ENCODE measurements around the gene HYAL3. TPM values are rescaled to one million over a fixed set of nuclear protein-coding genes. Genes with fewer than 3 reads are reported as not detected.
A peak's percentile ranks its signal among the peaks of the same experiment; 100 is the strongest.

HYAL3 gene
- total and polyA plus RNA-seq, 8 donors = 0.46 to 2.1 (median 0.77) TPM

DNA sequence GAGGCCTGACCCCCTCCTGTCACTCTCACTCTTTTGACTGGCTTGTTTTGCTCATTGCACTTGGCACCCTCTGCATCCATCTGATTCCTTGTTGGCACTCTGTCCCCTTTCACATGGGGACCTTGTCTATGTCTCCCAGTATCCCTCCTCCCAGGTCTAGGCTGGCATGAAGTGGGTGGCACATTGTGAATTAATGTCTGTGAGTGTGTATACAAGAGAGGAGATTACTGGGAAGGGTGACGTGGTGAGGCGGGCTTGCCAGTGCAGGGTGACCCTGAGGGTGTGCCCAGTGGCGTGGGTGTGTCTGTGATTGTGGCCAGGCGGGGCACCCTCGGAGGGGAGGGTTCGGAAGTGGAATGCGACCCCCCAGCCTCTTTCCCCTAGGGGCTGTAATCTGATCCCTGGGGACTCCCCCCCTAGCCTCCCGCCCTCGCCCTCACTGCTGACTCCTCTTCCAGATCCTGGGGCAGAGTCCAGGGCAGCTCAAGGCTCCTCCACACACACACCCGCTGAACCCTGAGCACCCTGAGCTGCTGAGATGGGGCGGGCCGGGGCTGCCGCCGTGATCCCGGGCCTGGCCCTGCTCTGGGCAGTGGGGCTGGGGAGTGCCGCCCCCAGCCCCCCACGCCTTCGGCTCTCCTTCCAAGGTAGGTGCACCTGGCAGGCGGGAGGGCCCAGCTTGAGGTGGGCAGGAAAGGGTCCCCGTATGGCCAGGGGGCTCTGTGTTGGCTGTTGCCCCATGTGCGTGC lies 30.3 kb downstream of the HYAL3 start, which contains the start of gene SEMA3B:
Gene SEMA3B, plus strand, starts transcription at position 445 of the 749 bp plus-strand sequence. Its CDS starts 94 bp downstream, at position 539.
- H3K4me1 ChIP-seq = peaks cover 25 to 49% (median 29%) of the 10 kb centered on the region in 3 donors
- 11 to 12% methylated on average over 21 of the region's 21 CpGs for WGBS, 2 donors
- FAIRE-seq = no peak

DNA sequence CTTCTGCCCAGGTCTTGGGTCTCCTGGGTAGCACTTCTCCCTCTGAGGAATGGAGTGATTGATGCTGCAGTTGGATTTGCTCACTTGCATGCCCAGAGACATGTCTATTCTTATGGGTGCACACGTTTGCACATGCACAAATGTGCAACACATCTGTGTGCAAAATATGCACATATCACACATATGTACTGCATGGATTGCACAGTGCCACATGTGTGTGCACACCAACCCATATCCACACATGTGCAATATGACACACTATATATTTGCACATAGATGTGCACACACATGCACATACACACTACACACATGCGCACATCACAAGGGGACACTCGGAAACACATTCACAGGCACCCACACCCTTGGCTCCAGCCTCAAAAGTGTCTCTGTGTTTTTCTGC lies 30.9 kb downstream of the HYAL3 start:
- peak overlapping the region; percentile 87 to 94 (median 90) for H3K27ac ChIP-seq
- FAIRE-seq = no peak
- peak overlapping the region in 2 of 4 donors; percentile 49 to 58 for H3K4me3 ChIP-seq
- H3K4me1 ChIP-seq = peaks cover 25 to 45% (median 29%) of the 10 kb centered on the region in 3 donors
- H3K27me3 ChIP-seq = no peaks in the 10 kb centered on the region
- ATAC-seq = no peak
- no peaks in the 10 kb centered on the region for H3K9me3 ChIP-seq
- no peak for DNase-seq
- WGBS, 2 donors = 25 to 28% methylated on average over 3 of the region's 3 CpGs
- TF ChIP-seq, protein P1, sequence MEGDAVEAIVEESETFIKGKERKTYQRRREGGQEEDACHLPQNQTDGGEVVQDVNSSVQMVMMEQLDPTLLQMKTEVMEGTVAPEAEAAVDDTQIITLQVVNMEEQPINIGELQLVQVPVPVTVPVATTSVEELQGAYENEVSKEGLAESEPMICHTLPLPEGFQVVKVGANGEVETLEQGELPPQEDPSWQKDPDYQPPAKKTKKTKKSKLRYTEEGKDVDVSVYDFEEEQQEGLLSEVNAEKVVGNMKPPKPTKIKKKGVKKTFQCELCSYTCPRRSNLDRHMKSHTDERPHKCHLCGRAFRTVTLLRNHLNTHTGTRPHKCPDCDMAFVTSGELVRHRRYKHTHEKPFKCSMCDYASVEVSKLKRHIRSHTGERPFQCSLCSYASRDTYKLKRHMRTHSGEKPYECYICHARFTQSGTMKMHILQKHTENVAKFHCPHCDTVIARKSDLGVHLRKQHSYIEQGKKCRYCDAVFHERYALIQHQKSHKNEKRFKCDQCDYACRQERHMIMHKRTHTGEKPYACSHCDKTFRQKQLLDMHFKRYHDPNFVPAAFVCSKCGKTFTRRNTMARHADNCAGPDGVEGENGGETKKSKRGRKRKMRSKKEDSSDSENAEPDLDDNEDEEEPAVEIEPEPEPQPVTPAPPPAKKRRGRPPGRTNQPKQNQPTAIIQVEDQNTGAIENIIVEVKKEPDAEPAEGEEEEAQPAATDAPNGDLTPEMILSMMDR (IDR thresholded peaks at IDR 0.05) = no peak
- intact Hi-C loops (cut with DNase I) = no loop called here
- H3K36me3 ChIP-seq = no peaks in the 10 kb centered on the region

More for the DNA sequence above, 30.3 kb downstream of the HYAL3 start, which contains the start of gene SEMA3B:
- H3K36me3 ChIP-seq = no peaks in the 10 kb centered on the region
- DNase-seq = peak; percentile 84 to 95 (median 94)
- TF ChIP-seq, protein P1 (IDR thresholded peaks at IDR 0.05) = no peak
- peak within 1 kb of the TSS; percentile 21 to 58 (median 44) for H3K4me3 ChIP-seq
- no peaks in the 10 kb centered on the region for H3K9me3 ChIP-seq
- H3K27ac ChIP-seq = peak within 1 kb of the TSS; percentile 87 to 94 (median 90)
- ATAC-seq = peak; percentile 71 to 77 (median 74)
- no peaks in the 10 kb centered on the region for H3K27me3 ChIP-seq
- intact Hi-C loops (cut with DNase I) = no loop called here

DNA sequence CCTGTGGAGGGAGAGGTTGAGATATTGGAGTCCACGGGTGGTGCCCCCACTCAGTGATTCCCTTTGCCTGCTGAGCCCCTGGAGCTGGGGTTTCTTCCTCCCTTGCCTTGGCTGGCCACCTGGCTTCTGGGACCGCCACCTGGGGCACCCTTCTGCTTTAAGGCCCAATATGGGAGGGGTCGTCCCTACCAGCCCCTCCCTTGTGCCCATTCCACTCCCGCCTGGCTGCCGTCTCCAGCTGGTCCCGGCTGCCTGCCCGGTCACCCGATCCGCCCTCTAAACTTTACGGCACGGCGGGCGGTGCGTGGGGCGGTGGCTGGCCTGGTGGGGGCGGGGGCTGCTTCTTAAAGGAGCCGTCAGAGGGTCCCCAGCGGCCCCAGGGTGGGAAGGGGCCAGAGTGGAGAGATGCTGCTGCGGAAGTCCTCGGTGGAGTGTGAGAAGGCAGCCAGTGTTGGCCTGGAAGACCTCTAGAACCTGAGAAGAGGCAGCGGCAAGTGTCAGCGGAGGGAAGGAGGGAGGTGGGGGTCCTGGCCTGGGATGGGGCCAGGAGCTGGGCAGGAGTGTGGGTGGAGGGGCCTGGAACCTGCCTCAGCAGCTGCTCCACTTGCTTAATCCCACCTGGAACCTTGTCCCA lies 31.8 kb downstream of the HYAL3 start:
- intact Hi-C loops (cut with DNase I) = no loop called here
- TF ChIP-seq, protein P1 (IDR thresholded peaks at IDR 0.05) = no peak
- Histone ChIP-seq H3K9me3 (no peaks in the 10 kb centered on the region), H3K36me3 (no peaks in the 10 kb centered on the region), H3K27ac (peak overlapping the region; percentile 87 to 94 (median 90)), H3K4me3 (peak overlapping the region; percentile 6 to 52 (median 32)), H3K4me1 (peaks cover 25 to 41% (median 25%) of the 10 kb centered on the region in 3 donors), H3K27me3 (no peaks in the 10 kb centered on the region)
- no peak for FAIRE-seq
- peak; percentile 40 to 59 (median 46) for ATAC-seq
- DNase-seq = peak; percentile 70 to 92 (median 80)
- WGBS, 2 donors = 9 to 11% methylated on average over 22 of the region's 22 CpGs

DNA sequence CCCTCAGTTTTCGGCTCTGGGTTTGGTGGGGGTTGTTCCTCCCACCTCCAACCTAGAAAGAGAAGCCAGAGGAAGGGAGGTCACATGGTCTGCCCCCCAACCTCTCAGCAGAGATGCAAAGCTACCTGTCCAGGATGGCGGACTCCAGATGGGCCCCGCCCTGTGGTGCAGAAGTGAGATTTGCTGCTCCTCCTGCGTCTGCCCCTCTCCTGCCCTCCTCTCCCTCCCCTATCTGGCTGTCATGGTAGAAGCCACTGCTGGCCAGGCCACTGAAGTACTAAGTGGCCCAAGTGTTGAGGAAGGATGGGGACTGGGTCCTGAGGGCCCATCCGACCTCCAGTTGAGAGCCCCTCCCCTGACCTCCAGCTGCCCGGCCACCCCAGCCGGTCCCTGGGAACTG lies 32.4 kb downstream of the HYAL3 start:
- ATAC-seq (no peak), DNase-seq (peak in 2 of 6 donors; percentile 28 to 44), FAIRE-seq (no peak)
- Histone ChIP-seq H3K27me3 (no peaks in the 10 kb centered on the region), H3K9me3 (no peaks in the 10 kb centered on the region), H3K36me3 (no peaks in the 10 kb centered on the region), H3K27ac (peak overlapping the region; percentile 87 to 94 (median 90)), H3K4me1 (peaks cover 23 to 41% (median 25%) of the 10 kb centered on the region in 3 donors), H3K4me3 (peak overlapping the region; percentile 6 to 52 (median 32))
- WGBS, 2 donors = 42 to 48% methylated on average over 7 of the region's 7 CpGs
- intact Hi-C loops (cut with DNase I) = no loop called here
- TF ChIP-seq, protein P1 (IDR thresholded peaks at IDR 0.05) = no peak

All from pancreas (tissue), 10 donors.